Measurements from ENCODE around the gene OR7G2. TPM values are rescaled to one million over a fixed set of nuclear protein-coding genes. Genes with fewer than 3 reads are reported as not detected.

The OR7G2 gene
- total RNA-seq = not detected

DNA sequence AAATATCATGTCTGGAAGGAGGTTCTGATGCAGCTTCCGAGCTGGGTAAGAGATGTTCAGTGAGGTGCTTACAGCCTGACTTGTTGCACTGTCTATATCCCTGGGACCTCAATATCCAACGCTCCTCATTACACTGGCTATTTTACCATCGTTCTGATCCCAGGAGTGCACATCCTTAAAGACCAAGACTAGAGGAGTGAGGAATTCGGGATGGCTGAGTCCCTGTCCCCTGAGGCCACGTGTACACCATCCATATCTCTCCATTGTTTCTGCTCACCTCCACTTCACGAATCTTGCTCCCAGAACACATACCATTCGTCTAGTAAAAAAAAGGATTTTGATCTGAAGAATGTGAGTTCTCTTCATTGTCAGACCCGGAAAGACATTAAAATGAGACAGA lies at the start of gene OR7G2:
Gene OR7G2, minus strand, starts transcription at position 101 of the 400 bp plus-strand sequence. CDS start 4,232 bp downstream, outside the sequence.
- no peak for DNase-seq
- Histone ChIP-seq H3K36me3 (no peaks in the 10 kb centered on the region), H3K9ac (ENCODE audit: low read depth in 2 of 2, low read length in 2 of 2) (no peak within 1 kb of the TSS), H3K9me3 (no peaks in the 10 kb centered on the region), H3K4me3 (no peak within 1 kb of the TSS), H3K27me3 (no peaks in the 10 kb centered on the region), H3K27ac (no peak within 1 kb of the TSS), H3K4me1 (no peaks in the 10 kb centered on the region)
- TF ChIP-seq, protein P1, sequence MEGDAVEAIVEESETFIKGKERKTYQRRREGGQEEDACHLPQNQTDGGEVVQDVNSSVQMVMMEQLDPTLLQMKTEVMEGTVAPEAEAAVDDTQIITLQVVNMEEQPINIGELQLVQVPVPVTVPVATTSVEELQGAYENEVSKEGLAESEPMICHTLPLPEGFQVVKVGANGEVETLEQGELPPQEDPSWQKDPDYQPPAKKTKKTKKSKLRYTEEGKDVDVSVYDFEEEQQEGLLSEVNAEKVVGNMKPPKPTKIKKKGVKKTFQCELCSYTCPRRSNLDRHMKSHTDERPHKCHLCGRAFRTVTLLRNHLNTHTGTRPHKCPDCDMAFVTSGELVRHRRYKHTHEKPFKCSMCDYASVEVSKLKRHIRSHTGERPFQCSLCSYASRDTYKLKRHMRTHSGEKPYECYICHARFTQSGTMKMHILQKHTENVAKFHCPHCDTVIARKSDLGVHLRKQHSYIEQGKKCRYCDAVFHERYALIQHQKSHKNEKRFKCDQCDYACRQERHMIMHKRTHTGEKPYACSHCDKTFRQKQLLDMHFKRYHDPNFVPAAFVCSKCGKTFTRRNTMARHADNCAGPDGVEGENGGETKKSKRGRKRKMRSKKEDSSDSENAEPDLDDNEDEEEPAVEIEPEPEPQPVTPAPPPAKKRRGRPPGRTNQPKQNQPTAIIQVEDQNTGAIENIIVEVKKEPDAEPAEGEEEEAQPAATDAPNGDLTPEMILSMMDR (IDR thresholded peaks at IDR 0.05) = no peak
- intact Hi-C loops (cut with DNase I) = no loop called here

DNA sequence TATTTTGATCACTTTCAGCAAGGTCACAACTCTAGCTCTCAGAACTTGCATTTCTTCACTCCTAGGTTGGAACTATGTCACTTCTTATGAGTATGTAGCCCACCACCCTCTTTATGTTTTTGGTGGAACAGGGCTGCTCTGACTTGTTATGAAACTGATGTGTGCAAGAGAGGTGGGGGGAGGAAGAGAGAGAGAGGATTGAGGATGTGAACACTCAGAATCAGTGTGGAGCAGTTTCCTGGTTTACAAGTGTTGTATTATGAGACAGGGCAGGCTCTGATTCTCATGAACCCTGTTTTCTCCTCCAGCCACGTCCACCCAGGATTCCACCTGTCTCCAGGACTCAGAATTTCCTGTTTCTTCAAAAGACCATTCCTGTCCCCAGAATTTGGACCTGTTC lies 49.0 kb upstream of the OR7G2 start:
- DNase-seq = no peak
- peaks cover 34% of the 10 kb centered on the region for H3K36me3 ChIP-seq
- H3K9me3 ChIP-seq = no peaks in the 10 kb centered on the region
- H3K4me1 ChIP-seq = no peaks in the 10 kb centered on the region
- TF ChIP-seq, protein P1 (IDR thresholded peaks at IDR 0.05) = no peak
- H3K27ac ChIP-seq = no peak overlapping the region
- H3K27me3 ChIP-seq = no peaks in the 10 kb centered on the region
- intact Hi-C loops (cut with DNase I) = no loop called here
- H3K9ac ChIP-seq (ENCODE audit: low read depth in 2 of 2, low read length in 2 of 2) = no peak overlapping the region
- no peak overlapping the region for H3K4me3 ChIP-seq

DNA sequence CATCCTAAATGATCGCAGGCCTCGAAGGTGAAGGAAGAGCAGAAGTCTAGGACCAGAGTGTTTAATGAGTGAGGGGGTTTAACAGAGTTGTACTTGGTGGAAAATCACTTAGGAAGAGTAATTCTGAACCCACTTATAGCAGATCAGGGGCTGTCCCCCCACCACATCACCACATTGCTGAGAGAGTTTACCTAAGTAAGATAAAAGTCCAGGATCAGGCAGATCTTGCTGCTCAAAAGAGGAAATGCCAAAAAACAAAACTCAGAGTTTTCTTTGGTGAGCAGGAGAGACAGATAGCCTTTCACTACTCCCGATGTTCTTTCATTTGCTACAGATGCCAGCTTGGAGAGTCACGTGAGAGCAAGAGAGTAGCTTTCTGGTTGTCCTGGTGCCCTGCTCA lies 48.3 kb upstream of the OR7G2 start:
- H3K36me3 ChIP-seq = peaks cover 30% of the 10 kb centered on the region
- no peak for DNase-seq
- intact Hi-C loops (cut with DNase I) = no loop called here
- no peak overlapping the region for H3K27ac ChIP-seq
- no peak overlapping the region for H3K9ac ChIP-seq (ENCODE audit: low read depth in 2 of 2, low read length in 2 of 2)
- TF ChIP-seq, protein P1 (IDR thresholded peaks at IDR 0.05) = no peak
- H3K9me3 ChIP-seq = no peaks in the 10 kb centered on the region
- H3K4me3 ChIP-seq = no peak overlapping the region
- H3K27me3 ChIP-seq = no peaks in the 10 kb centered on the region
- H3K4me1 ChIP-seq = no peaks in the 10 kb centered on the region

DNA sequence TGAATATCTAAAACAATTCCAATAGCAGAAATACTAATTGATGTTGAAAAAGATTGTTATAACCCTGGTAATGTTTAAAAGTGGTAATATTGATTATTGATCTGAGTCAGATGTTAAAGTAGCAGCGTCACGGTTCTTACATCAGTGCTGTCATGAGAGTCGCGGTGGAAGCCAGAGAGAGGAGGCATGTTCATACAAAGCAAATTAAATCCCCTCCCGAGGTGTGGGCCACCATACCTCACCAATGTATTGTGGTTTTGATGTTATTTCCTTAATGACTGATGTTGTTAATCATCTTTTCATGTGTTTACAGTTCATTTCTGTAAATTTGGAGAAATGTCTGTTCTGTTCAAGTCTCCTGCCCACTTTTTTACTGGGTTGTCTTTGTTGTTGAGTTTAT lies 44.1 kb upstream of the OR7G2 start:
- Histone ChIP-seq H3K4me1 (no peaks in the 10 kb centered on the region), H3K9me3 (peaks cover 4% of the 10 kb centered on the region), H3K9ac (ENCODE audit: low read depth in 2 of 2, low read length in 2 of 2) (no peak overlapping the region), H3K4me3 (no peak overlapping the region), H3K27ac (no peak overlapping the region), H3K36me3 (peaks cover 12% of the 10 kb centered on the region), H3K27me3 (no peaks in the 10 kb centered on the region)
- TF ChIP-seq, protein P1 (IDR thresholded peaks at IDR 0.05) = no peak
- no peak for DNase-seq
- intact Hi-C loops (cut with DNase I) = no loop called here

DNA sequence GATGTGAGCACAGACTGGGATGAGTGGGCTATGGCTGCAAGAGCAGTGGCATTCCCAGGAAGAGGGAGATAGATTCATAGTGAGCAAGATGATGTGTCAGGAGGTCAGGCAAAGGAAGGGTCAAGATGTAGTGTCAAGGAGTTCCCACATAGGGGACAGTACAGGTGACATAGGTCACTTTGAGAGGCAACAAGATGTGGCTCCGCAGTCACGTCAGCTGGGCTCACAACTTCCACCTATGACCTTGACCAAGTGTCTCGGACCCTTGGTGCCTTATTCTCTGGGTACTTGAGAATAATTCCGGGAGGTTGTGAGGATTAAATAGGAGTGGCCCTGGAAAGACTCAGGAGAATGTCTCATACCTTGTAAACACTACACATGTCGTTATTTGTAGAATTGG lies 43.4 kb upstream of the OR7G2 start:
- Histone ChIP-seq H3K4me3 (no peak overlapping the region), H3K36me3 (peaks cover 7% of the 10 kb centered on the region), H3K9ac (ENCODE audit: low read depth in 2 of 2, low read length in 2 of 2) (no peak overlapping the region), H3K27me3 (no peaks in the 10 kb centered on the region), H3K27ac (no peak overlapping the region), H3K4me1 (no peaks in the 10 kb centered on the region), H3K9me3 (peaks cover 4% of the 10 kb centered on the region)
- intact Hi-C loops (cut with DNase I) = no loop called here
- no peak for DNase-seq
- TF ChIP-seq, protein P1 (IDR thresholded peaks at IDR 0.05) = no peak

DNA sequence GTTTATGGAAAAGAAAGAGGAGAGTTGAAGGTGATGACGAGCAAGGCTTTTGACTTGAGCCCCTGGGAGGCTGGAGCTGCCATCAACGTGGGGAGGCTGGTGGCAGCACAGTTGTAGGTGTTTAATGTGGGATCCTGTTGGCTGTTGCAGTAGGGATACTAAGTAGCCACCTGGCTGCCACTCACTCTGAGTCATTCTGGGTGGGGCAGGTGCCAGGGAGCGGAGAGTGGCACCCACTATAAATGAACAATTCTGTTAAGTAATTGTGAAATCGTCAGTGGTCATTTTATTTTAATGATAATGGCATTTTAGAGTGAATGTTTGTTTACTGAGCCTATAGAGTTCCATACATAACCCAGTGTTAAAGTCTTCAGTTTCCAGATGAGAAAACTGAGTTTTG lies 42.7 kb upstream of the OR7G2 start:
- intact Hi-C loops (cut with DNase I) = no loop called here
- Histone ChIP-seq H3K27me3 (no peaks in the 10 kb centered on the region), H3K9ac (ENCODE audit: low read depth in 2 of 2, low read length in 2 of 2) (no peak overlapping the region), H3K36me3 (peaks cover 4% of the 10 kb centered on the region), H3K27ac (no peak overlapping the region), H3K9me3 (peaks cover 7% of the 10 kb centered on the region), H3K4me3 (no peak overlapping the region), H3K4me1 (no peaks in the 10 kb centered on the region)
- no peak for DNase-seq
- TF ChIP-seq, protein P1 (IDR thresholded peaks at IDR 0.05) = no peak
